Trophoblast cell (in vitro differentiated cells and primary cell): ENCODE results near the gene BMPER.

ENCODE experiments used
- DNase-seq, 2 donors: peaks; one replicate each; pipeline ENCODE4 v3.0.0-alpha.2; 2016
- H2AFZ ChIP-seq: 2 replicates; pipeline ENCODE4 v1.6.1; 2013; ENCODE audit warnings: low read length, moderate library complexity, mild to moderate bottlenecking; ENCODE audit not compliant: insufficient read depth, poor library complexity
- H2AK5ac ChIP-seq: 2 replicates; pipeline ENCODE4 v1.6.1; 2013; ENCODE audit warnings: mild to moderate bottlenecking, low read length
- H2BK120ac ChIP-seq: 2 replicates; pipeline ENCODE4 v1.6.1; 2013; ENCODE audit warnings: low read length, mild to moderate bottlenecking, moderate library complexity; ENCODE audit not compliant: insufficient read depth, poor library complexity
- H2BK12ac ChIP-seq: 2 replicates; pipeline ENCODE4 v1.6.1; 2013; ENCODE audit warnings: mild to moderate bottlenecking, low read length, moderate library complexity
- H2BK5ac ChIP-seq: 2 replicates; pipeline ENCODE4 v1.6.1; 2013; ENCODE audit warnings: low read length, low read depth, moderate library complexity, mild to moderate bottlenecking; ENCODE audit not compliant: poor library complexity
- H3K14ac ChIP-seq: 2 replicates; pipeline ENCODE4 v1.6.1; 2013; ENCODE audit warnings: mild to moderate bottlenecking, low read length
- H3K18ac ChIP-seq: 2 replicates; pipeline ENCODE4 v1.6.1; 2013; ENCODE audit warnings: mild to moderate bottlenecking, low read length
- H3K23ac ChIP-seq: 2 replicates; pipeline ENCODE4 v1.6.1; 2013; ENCODE audit warnings: low read length
- H3K27ac ChIP-seq: 2 replicates; pipeline ENCODE4 v1.5.1; 2013; ENCODE audit warnings: low read depth, mild to moderate bottlenecking, inconsistent platforms, low read length, moderate library complexity
- H3K27me3 ChIP-seq: 2 replicates; pipeline ENCODE4 v1.6.1; 2013; ENCODE audit warnings: inconsistent platforms, mild to moderate bottlenecking, low read length, moderate library complexity; ENCODE audit not compliant: insufficient read depth
- H3K36me3 ChIP-seq, 2 experiments: 1 replicate in 1 of 2; 2 replicates in 1 of 2; pipeline ENCODE4 v1.6.1; 2013; ENCODE audit warnings: low read length in 2 of 2, mild to moderate bottlenecking in 2 of 2, moderate library complexity in 1 of 2; ENCODE audit not compliant: insufficient read depth in 2 of 2, control insufficient read depth in 1 of 2
- H3K4ac ChIP-seq: 2 replicates; pipeline ENCODE4 v1.6.1; 2013; ENCODE audit warnings: low read depth, mild to moderate bottlenecking, low read length, moderate library complexity
- H3K4me1 ChIP-seq, 2 experiments: 1 replicate in 1 of 2; 2 replicates in 1 of 2; pipeline ENCODE4 v1.6.1; 2013; ENCODE audit warnings: low read length in 2 of 2, mild to moderate bottlenecking in 2 of 2, moderate library complexity in 1 of 2; ENCODE audit not compliant: insufficient read depth in 2 of 2, control insufficient read depth in 1 of 2
- H3K4me2 ChIP-seq: 2 replicates; pipeline ENCODE4 v1.6.1; 2013; ENCODE audit warnings: inconsistent platforms, mild to moderate bottlenecking, low read length, moderate library complexity
- H3K4me3 ChIP-seq: 2 replicates; pipeline ENCODE4 v1.5.1; 2013; ENCODE audit warnings: mild to moderate bottlenecking, low read depth, low read length, inconsistent platforms
- H3K79me1 ChIP-seq: one replicate; pipeline ENCODE4 v1.6.1; 2013; ENCODE audit warnings: low read length
- H3K79me2 ChIP-seq: 2 replicates; pipeline ENCODE4 v1.6.1; 2013; ENCODE audit warnings: low read length, mild to moderate bottlenecking; ENCODE audit not compliant: control insufficient read depth, insufficient read depth, poor library complexity
- H3K9ac ChIP-seq: 2 replicates; pipeline ENCODE4 v1.6.1; 2013; ENCODE audit warnings: mild to moderate bottlenecking, low read length
- H3K9me3 ChIP-seq: 2 replicates; pipeline ENCODE4 v1.6.1; 2013; ENCODE audit warnings: low read depth, mild to moderate bottlenecking, control low read depth, inconsistent platforms, low read length; ENCODE audit not compliant: insufficient read depth
- H4K12ac ChIP-seq: 2 replicates; pipeline ENCODE4 v1.6.1; 2013; ENCODE audit warnings: low read depth, mild to moderate bottlenecking, low read length, moderate library complexity
- H4K8ac ChIP-seq: 2 replicates; pipeline ENCODE4 v1.6.1; 2013; ENCODE audit warnings: low read depth, mild to moderate bottlenecking, low read length, moderate library complexity
- H4K91ac ChIP-seq: one replicate; pipeline ENCODE4 v1.6.1; 2013; ENCODE audit warnings: low read depth, mild to moderate bottlenecking, low read length, moderate library complexity
- WGBS: extraction: QIAGEN DNeasy Blood & Tissue Kit; methylation state at CpG from one replicate; pipeline ENCODE4 v1.1.7; 2013; ENCODE audit warnings: missing lambda C conversion rate; ENCODE audit not compliant: insufficient read length, insufficient coverage; ENCODE audit errors: extremely low coverage; 5-methylcytosine and 5-hydroxymethylcytosine counted together

BMPER gene

DNA sequence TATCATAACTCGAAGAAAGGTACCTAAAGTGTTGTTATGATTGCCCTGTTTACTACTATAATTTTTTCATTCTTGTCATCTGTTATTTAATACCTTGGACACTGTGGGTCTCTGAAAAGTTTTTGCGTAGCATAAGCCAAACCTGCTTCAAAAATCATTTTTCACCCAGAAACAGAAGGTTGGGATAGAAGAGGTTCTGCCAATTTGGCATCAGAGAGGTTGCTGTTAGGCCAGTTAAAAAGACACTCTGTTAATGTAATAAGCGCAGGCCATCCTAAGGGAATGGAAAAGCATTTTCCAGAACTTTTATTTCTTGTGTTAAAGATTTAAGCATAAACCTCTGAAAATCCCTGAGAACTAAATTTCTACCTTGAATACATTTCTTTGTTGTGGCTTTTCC lies 212.2 kb downstream of the BMPER start:
- H4K91ac ChIP-seq: no peak overlapping the region
- H2AFZ ChIP-seq: no peak overlapping the region
- H2BK5ac ChIP-seq: no peak overlapping the region
- DNase-seq: no peak
- H3K79me1 ChIP-seq: no peaks in the 10 kb centered on the region
- no peaks in the 10 kb centered on the region for H3K27me3 ChIP-seq
- H3K27ac ChIP-seq: no peak overlapping the region
- no peak overlapping the region for H4K8ac ChIP-seq
- no peak overlapping the region for H3K14ac ChIP-seq
- H2AK5ac ChIP-seq: no peak overlapping the region
- H4K12ac ChIP-seq: no peak overlapping the region
- H3K9me3 ChIP-seq: no peaks in the 10 kb centered on the region
- H3K4ac ChIP-seq: no peak overlapping the region
- no peak overlapping the region for H3K18ac ChIP-seq
- WGBS: no CpG with 5 or more reads among the region's 3 CpGs
- H3K9ac ChIP-seq: no peak overlapping the region
- H2BK120ac ChIP-seq: no peak overlapping the region
- no peaks in the 10 kb centered on the region for H3K79me2 ChIP-seq
- H2BK12ac ChIP-seq: no peak overlapping the region
- no peak overlapping the region for H3K4me2 ChIP-seq
- no peaks in the 10 kb centered on the region for H3K36me3 ChIP-seq
- H3K23ac ChIP-seq: no peak overlapping the region
- no peaks in the 10 kb centered on the region for H3K4me1 ChIP-seq
- no peak overlapping the region for H3K4me3 ChIP-seq

DNA sequence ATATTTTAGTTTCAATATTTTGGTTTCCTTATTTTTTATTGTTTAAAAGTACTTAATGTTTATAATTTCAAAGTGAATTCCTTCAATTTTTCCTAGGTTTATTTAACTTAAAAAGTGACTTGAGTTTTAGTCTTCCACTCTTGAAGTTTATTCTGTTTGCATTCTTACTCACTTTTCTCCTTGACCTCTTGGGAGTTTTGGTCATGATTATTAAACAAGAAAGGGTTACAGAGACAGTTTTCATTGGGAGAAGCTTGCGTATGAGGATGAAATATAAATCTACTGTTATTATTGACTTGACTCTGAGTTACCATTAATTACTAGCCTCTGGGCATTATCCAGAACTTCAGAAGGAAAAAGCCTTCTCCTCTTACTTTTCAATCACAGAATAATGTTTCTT lies 216.0 kb downstream of the BMPER start:
- Histone ChIP-seq H2BK12ac (no peak overlapping the region), H4K91ac (no peak overlapping the region), H2AK5ac (no peak overlapping the region), H3K4me2 (no peak overlapping the region), H3K36me3 (no peaks in the 10 kb centered on the region), H2AFZ (no peak overlapping the region), H2BK120ac (no peak overlapping the region), H3K27ac (no peak overlapping the region), H3K9me3 (no peaks in the 10 kb centered on the region), H3K23ac (no peak overlapping the region), H3K18ac (no peak overlapping the region), H3K14ac (no peak overlapping the region), H3K4me1 (no peaks in the 10 kb centered on the region), H2BK5ac (no peak overlapping the region), H4K12ac (no peak overlapping the region), H3K79me1 (no peaks in the 10 kb centered on the region), H3K9ac (no peak overlapping the region), H3K4me3 (no peak overlapping the region), H4K8ac (no peak overlapping the region), H3K4ac (no peak overlapping the region), H3K27me3 (no peaks in the 10 kb centered on the region), H3K79me2 (no peaks in the 10 kb centered on the region)
- no peak for DNase-seq
- no CpG with 5 or more reads among the region's 1 CpG for WGBS

DNA sequence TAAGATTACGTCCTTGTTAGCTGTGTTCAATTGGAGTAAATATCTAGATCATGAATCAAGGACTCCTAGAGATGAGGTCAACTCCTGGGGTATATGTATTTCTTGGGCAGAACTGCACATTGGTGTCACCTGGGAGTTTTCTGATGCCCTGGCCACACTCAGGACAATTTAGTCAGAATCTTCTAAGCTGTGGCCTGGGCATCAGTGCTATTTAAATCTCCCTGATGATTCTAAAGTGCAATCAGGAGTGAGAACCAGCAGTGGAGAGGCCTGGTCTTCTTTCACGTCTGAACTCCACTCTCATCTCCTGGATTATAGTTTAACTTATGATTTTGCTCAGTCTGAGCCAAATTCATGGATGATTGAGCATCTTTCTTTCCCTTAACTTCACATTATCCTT lies 218.0 kb downstream of the BMPER start:
- H2AFZ ChIP-seq: no peak overlapping the region
- no peak overlapping the region for H4K91ac ChIP-seq
- H3K4me1 ChIP-seq: no peaks in the 10 kb centered on the region
- no peaks in the 10 kb centered on the region for H3K79me1 ChIP-seq
- no peak overlapping the region for H2BK120ac ChIP-seq
- no peaks in the 10 kb centered on the region for H3K9me3 ChIP-seq
- no peak overlapping the region for H2BK5ac ChIP-seq
- WGBS: no CpG with 5 or more reads among the region's 2 CpGs
- H3K18ac ChIP-seq: no peak overlapping the region
- H2BK12ac ChIP-seq: no peak overlapping the region
- H3K4me2 ChIP-seq: no peak overlapping the region
- H3K27me3 ChIP-seq: no peaks in the 10 kb centered on the region
- H3K27ac ChIP-seq: no peak overlapping the region
- no peak overlapping the region for H2AK5ac ChIP-seq
- H3K23ac ChIP-seq: no peak overlapping the region
- H3K4me3 ChIP-seq: no peak overlapping the region
- DNase-seq: no peak
- H3K4ac ChIP-seq: no peak overlapping the region
- no peak overlapping the region for H3K14ac ChIP-seq
- H3K9ac ChIP-seq: no peak overlapping the region
- H4K12ac ChIP-seq: no peak overlapping the region
- H3K36me3 ChIP-seq: no peaks in the 10 kb centered on the region
- H4K8ac ChIP-seq: no peak overlapping the region
- no peaks in the 10 kb centered on the region for H3K79me2 ChIP-seq

DNA sequence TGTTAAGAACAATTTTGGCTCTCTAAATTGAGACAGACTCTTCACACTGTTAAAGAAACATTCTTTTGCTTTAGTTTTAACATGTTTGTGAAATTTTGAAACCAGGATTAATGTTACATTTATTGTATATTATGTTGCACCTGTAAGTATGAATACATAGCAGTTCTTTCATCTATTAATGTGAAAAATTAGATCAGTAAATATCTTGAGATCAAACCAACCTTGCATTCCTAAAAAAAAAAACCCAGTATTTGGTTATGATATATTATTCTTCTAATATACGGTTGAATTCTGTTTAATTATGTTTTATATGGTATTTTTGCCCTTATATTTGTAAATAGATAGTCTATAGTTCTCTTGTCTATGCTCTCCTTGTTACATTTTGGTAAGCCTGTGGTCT lies 219.4 kb downstream of the BMPER start:
- H3K4ac ChIP-seq: no peak overlapping the region
- no peaks in the 10 kb centered on the region for H3K79me2 ChIP-seq
- no peak overlapping the region for H3K27ac ChIP-seq
- H3K14ac ChIP-seq: no peak overlapping the region
- no peak overlapping the region for H2BK120ac ChIP-seq
- H3K18ac ChIP-seq: no peak overlapping the region
- no peak overlapping the region for H2AK5ac ChIP-seq
- no peak overlapping the region for H3K4me2 ChIP-seq
- H3K9me3 ChIP-seq: no peaks in the 10 kb centered on the region
- no peak overlapping the region for H2AFZ ChIP-seq
- H3K4me1 ChIP-seq: no peaks in the 10 kb centered on the region
- no peak overlapping the region for H3K23ac ChIP-seq
- no peak overlapping the region for H4K91ac ChIP-seq
- H4K8ac ChIP-seq: no peak overlapping the region
- H2BK5ac ChIP-seq: no peak overlapping the region
- H2BK12ac ChIP-seq: no peak overlapping the region
- no peak overlapping the region for H3K9ac ChIP-seq
- H3K36me3 ChIP-seq: no peaks in the 10 kb centered on the region
- no CpG with 5 or more reads among the region's 1 CpG for WGBS
- no peak overlapping the region for H4K12ac ChIP-seq
- no peak overlapping the region for H3K4me3 ChIP-seq
- no peaks in the 10 kb centered on the region for H3K27me3 ChIP-seq
- H3K79me1 ChIP-seq: no peaks in the 10 kb centered on the region
- no peak for DNase-seq
